HG03196 (cell line): ENCODE results near the gene TMEM170B.
A peak's percentile ranks its signal among the peaks of the same experiment; 100 is the strongest.

Experiments used
- ATAC-seq: cut with Tn5 transposase; IDR thresholded peaks from one replicate; pipeline ENCODE4 v1.9.1; 2021; ENCODE audit not compliant: unreplicated experiment

TMEM170B gene

GRCh38 chr6:11537229-11538051, at the start of gene TMEM170B:
TMEM170B (plus strand) TSS chr6:11537749; CDS start chr6:11538278, 529 bp downstream.
- ATAC-seq, result peak; percentile 98

GRCh38 chr6:11490996-11491395, 46.6 kb upstream of the TMEM170B start:
- no peak for ATAC-seq

GRCh38 chr6:11491596-11492463, 45.7 kb upstream of the TMEM170B start:
- ATAC-seq, result no peak

GRCh38 chr6:11492464-11493290, 44.9 kb upstream of the TMEM170B start:
- no peak for ATAC-seq

GRCh38 chr6:11493974-11494373, 43.6 kb upstream of the TMEM170B start:
- no peak for ATAC-seq

GRCh38 chr6:11494786-11495564, 42.6 kb upstream of the TMEM170B start:
- ATAC-seq, result no peak

- peak; percentile 8 for ATAC-seq
Observed at GRCh38 chr6:11495565-11496145, 41.9 kb upstream of the TMEM170B start.

GRCh38 chr6:11496152-11497060, 41.1 kb upstream of the TMEM170B start:
- ATAC-seq, result peak; percentile 56

- no peak for ATAC-seq
Observed at GRCh38 chr6:11497107-11497506, 40.4 kb upstream of the TMEM170B start.

- ATAC-seq, result no peak
Observed at GRCh38 chr6:11497881-11498280, 39.7 kb upstream of the TMEM170B start.

GRCh38 chr6:11500008-11500407, 37.5 kb upstream of the TMEM170B start:
- ATAC-seq, result no peak

GRCh38 chr6:11509471-11509870, 28.1 kb upstream of the TMEM170B start:
- no peak for ATAC-seq

- ATAC-seq, result peak; percentile 78
Observed at GRCh38 chr6:11514672-11515071, 22.9 kb upstream of the TMEM170B start.

- ATAC-seq, result no peak
Observed at GRCh38 chr6:11515763-11516162, 21.8 kb upstream of the TMEM170B start.

- no peak for ATAC-seq
Observed at GRCh38 chr6:11522812-11523605, 14.5 kb upstream of the TMEM170B start.

- ATAC-seq, result no peak
Observed at GRCh38 chr6:11525468-11526155, 11.9 kb upstream of the TMEM170B start.

GRCh38 chr6:11526156-11526505, 11.4 kb upstream of the TMEM170B start:
- ATAC-seq, result no peak
